Thymus (tissue), 11 donors: Measurements from ENCODE around the gene GLRA1. TPM values are rescaled to one million over a fixed set of nuclear protein-coding genes. Genes with fewer than 3 reads are reported as not detected.

Source experiments
- DNase-seq, 9 donors: peaks; one replicate each; pipeline ENCODE4 v3.0.0-alpha.2; 2013; ENCODE audit warnings: low spot score in 9 of 9, low read depth in 6 of 9, missing footprints in 1 of 9
- H3K27ac ChIP-seq, 2 donors: one replicate each; pipeline ENCODE4 v1.5.1; 2013; ENCODE audit warnings: control low read depth in 1 of 2, low read depth in 1 of 2, low read length in 1 of 2, mild to moderate bottlenecking in 1 of 2, moderate library complexity in 1 of 2
- H3K27me3 ChIP-seq, 2 donors: one replicate each; pipeline ENCODE4 v1.5.1; 2013; ENCODE audit warnings: low read length in 1 of 2; ENCODE audit not compliant: control insufficient read depth in 2 of 2, insufficient read depth in 1 of 2
- H3K36me3 ChIP-seq, 2 donors: one replicate each; pipeline ENCODE4 v1.5.1; 2013; ENCODE audit warnings: low read length in 1 of 2, mild to moderate bottlenecking in 1 of 2, moderate library complexity in 1 of 2; ENCODE audit not compliant: control insufficient read depth in 2 of 2, insufficient read depth in 2 of 2
- H3K4me1 ChIP-seq, 2 donors: one replicate each; pipeline ENCODE4 v1.5.1; 2013; ENCODE audit warnings: low read length in 2 of 2; ENCODE audit not compliant: control insufficient read depth in 2 of 2, insufficient read depth in 2 of 2
- H3K4me3 ChIP-seq, 2 donors: one replicate each; pipeline ENCODE4 v1.5.1; 2013; ENCODE audit warnings: low read length in 2 of 2, control low read depth in 1 of 2, mild to moderate bottlenecking in 1 of 2
- H3K9me3 ChIP-seq, 2 donors: one replicate each; pipeline ENCODE4 v1.5.1; 2013; ENCODE audit warnings: low read length in 1 of 2, mild to moderate bottlenecking in 1 of 2; ENCODE audit not compliant: control insufficient read depth in 2 of 2, insufficient read depth in 1 of 2
- WGBS: extraction: QIAGEN DNeasy Blood & Tissue Kit; methylation state at CpG from one replicate; pipeline ENCODE4 v1.1.7; 2013; 5-methylcytosine and 5-hydroxymethylcytosine counted together
- polyA plus RNA-seq: library from polyadenylated mRNA; stranded (reverse); fragments of 200-250 nt; gene quantifications from one replicate; pipeline ENCODE4 v1.2.3, GENCODE V29; 2013
- total RNA-seq: library from RNA; stranded (reverse); fragments of 120-200 nt; gene quantifications from one replicate; pipeline ENCODE4 v1.2.4, GENCODE V29; 2013
- donor health status: healthy.

Gene GLRA1
- total and polyA plus RNA-seq, 2 donors, result not detected

- WGBS, result 96% methylated on average over 1 of the region's 1 CpG
- no peaks in the 10 kb centered on the region for H3K36me3 ChIP-seq
Measured at GRCh38 chr5:151953833-151954232, 29.2 kb upstream of the GLRA1 start.

GRCh38 chr5:151952238-151952637 is 27.6 kb upstream of the GLRA1 start:
- Histone ChIP-seq H3K4me3 (no peak overlapping the region), H3K27ac (no peak overlapping the region), H3K27me3 (peaks cover 0 to 2% of the 10 kb centered on the region in 2 donors), H3K4me1 (no peaks in the 10 kb centered on the region), H3K36me3 (no peaks in the 10 kb centered on the region), H3K9me3 (no peaks in the 10 kb centered on the region)
- 43% methylated on average over 2 of the region's 2 CpGs for WGBS
- no peak for DNase-seq

More at GRCh38 chr5:151953833-151954232, 29.2 kb upstream of the GLRA1 start:
- H3K27ac ChIP-seq, result no peak overlapping the region
- peaks cover 0 to 2% of the 10 kb centered on the region in 2 donors for H3K27me3 ChIP-seq
- no peaks in the 10 kb centered on the region for H3K4me1 ChIP-seq
- H3K4me3 ChIP-seq, result no peak overlapping the region
- H3K9me3 ChIP-seq, result no peaks in the 10 kb centered on the region
- no peak for DNase-seq

GRCh38 chr5:151950706-151951105 is 26.1 kb upstream of the GLRA1 start:
- H3K27me3 ChIP-seq, result peaks cover 0 to 2% of the 10 kb centered on the region in 2 donors
- H3K9me3 ChIP-seq, result no peaks in the 10 kb centered on the region
- H3K4me1 ChIP-seq, result no peaks in the 10 kb centered on the region
- WGBS, result 60% methylated on average over 9 of the region's 9 CpGs
- DNase-seq, result no peak
- no peak overlapping the region for H3K4me3 ChIP-seq
- H3K36me3 ChIP-seq, result no peaks in the 10 kb centered on the region
- no peak overlapping the region for H3K27ac ChIP-seq

GRCh38 chr5:151949701-151950308 is 25.2 kb upstream of the GLRA1 start:
- DNase-seq, result no peak
- H3K36me3 ChIP-seq, result no peaks in the 10 kb centered on the region
- no peak overlapping the region for H3K4me3 ChIP-seq
- no peaks in the 10 kb centered on the region for H3K4me1 ChIP-seq
- 91% methylated on average over 5 of the region's 5 CpGs for WGBS
- H3K9me3 ChIP-seq, result no peaks in the 10 kb centered on the region
- no peak overlapping the region for H3K27ac ChIP-seq
- H3K27me3 ChIP-seq, result peaks cover 0 to 2% of the 10 kb centered on the region in 2 donors

GRCh38 chr5:151949113-151949512 is 24.5 kb upstream of the GLRA1 start:
- H3K4me3 ChIP-seq, result no peak overlapping the region
- peaks cover 0 to 2% of the 10 kb centered on the region in 2 donors for H3K27me3 ChIP-seq
- DNase-seq, result no peak
- 81% methylated on average over 3 of the region's 3 CpGs for WGBS
- no peaks in the 10 kb centered on the region for H3K9me3 ChIP-seq
- H3K4me1 ChIP-seq, result no peaks in the 10 kb centered on the region
- no peaks in the 10 kb centered on the region for H3K36me3 ChIP-seq
- no peak overlapping the region for H3K27ac ChIP-seq

GRCh38 chr5:151947931-151948608 is 23.4 kb upstream of the GLRA1 start:
- H3K9me3 ChIP-seq, result no peaks in the 10 kb centered on the region
- WGBS, result 67% methylated on average over 5 of the region's 5 CpGs
- H3K36me3 ChIP-seq, result no peaks in the 10 kb centered on the region
- H3K4me1 ChIP-seq, result no peaks in the 10 kb centered on the region
- H3K27ac ChIP-seq, result no peak overlapping the region
- H3K27me3 ChIP-seq, result peaks cover 0 to 2% of the 10 kb centered on the region in 2 donors
- H3K4me3 ChIP-seq, result no peak overlapping the region
- no peak for DNase-seq

GRCh38 chr5:151937851-151938250 is 13.2 kb upstream of the GLRA1 start:
- Histone ChIP-seq H3K9me3 (no peaks in the 10 kb centered on the region), H3K27me3 (no peaks in the 10 kb centered on the region), H3K27ac (no peak overlapping the region), H3K4me3 (no peak overlapping the region), H3K36me3 (no peaks in the 10 kb centered on the region), H3K4me1 (no peaks in the 10 kb centered on the region)
- no peak for DNase-seq

- Histone ChIP-seq H3K36me3 (no peaks in the 10 kb centered on the region), H3K9me3 (no peaks in the 10 kb centered on the region), H3K27ac (no peak overlapping the region), H3K4me1 (no peaks in the 10 kb centered on the region), H3K4me3 (no peak overlapping the region), H3K27me3 (no peaks in the 10 kb centered on the region)
- DNase-seq, result no peak
- 84% methylated on average over 3 of the region's 3 CpGs for WGBS
Measured at GRCh38 chr5:151935135-151935695, 10.6 kb upstream of the GLRA1 start.

GRCh38 chr5:151931260-151931659 is 6.6 kb upstream of the GLRA1 start:
- DNase-seq, result no peak
- Histone ChIP-seq H3K9me3 (no peaks in the 10 kb centered on the region), H3K36me3 (no peaks in the 10 kb centered on the region), H3K4me3 (no peak overlapping the region), H3K4me1 (no peaks in the 10 kb centered on the region), H3K27ac (no peak overlapping the region), H3K27me3 (no peaks in the 10 kb centered on the region)
- 89% methylated on average over 2 of the region's 2 CpGs for WGBS
